WTC11 (cell line): ENCODE measurements around the gene ABHD10. TPM values are rescaled to one million over a fixed set of nuclear protein-coding genes. Genes with fewer than 3 reads are reported as not detected.
A peak's percentile ranks its signal among the peaks of the same experiment; 100 is the strongest.
"Not testable (repeated sequence)": the region's sequence is repeated elsewhere in the genome, so short reads cannot be mapped to it uniquely, and the experiment has no call there.

ENCODE experiments used
- ATAC-seq: fragments of 200-7000 bp; cut with Tn5 transposase; 2 replicates; pipeline ENCODE4 v1.10.0; 2021; ENCODE audit warnings: mild to moderate bottlenecking, moderate library complexity
- CTCF ChIA-PET: fragments of 300-600 bp; sonication (Branson Sonifier 250); formaldehyde crosslinking; loops from one replicate; lab custom pipeline; 2021; ENCODE audit warnings: antibody characterized with exemption; lab: Charles Lee
- POLR2A ChIA-PET: fragments of 350-600 bp; sonication (Branson Sonifier 250); formaldehyde crosslinking; loops from one replicate; lab custom pipeline; 2021; ENCODE audit warnings: antibody characterized with exemption; lab: Charles Lee
- DNase-seq: peaks from one replicate; pipeline ENCODE4 v3.0.0; 2021; ENCODE audit warnings: low spot score
- H3K27ac Mint-ChIP-seq: 2 replicates; pipeline ENCODE4 v1.8.0; 2021; ENCODE audit warnings: mixed read lengths
- H3K27me3 Mint-ChIP-seq: 2 replicates; pipeline ENCODE4 v1.8.0; 2021; ENCODE audit warnings: low read depth, mild to moderate bottlenecking, moderate library complexity, mixed read lengths
- H3K36me3 Mint-ChIP-seq: 2 replicates; pipeline ENCODE4 v1.8.0; 2021; ENCODE audit warnings: mixed read lengths
- H3K4me1 Mint-ChIP-seq: 2 replicates; pipeline ENCODE4 v1.8.0; 2022; ENCODE audit warnings: mixed read lengths
- H3K4me3 Mint-ChIP-seq: 2 replicates; pipeline ENCODE4 v1.8.0; 2021; ENCODE audit warnings: mild to moderate bottlenecking, moderate library complexity, mixed read lengths
- H3K9me3 Mint-ChIP-seq: 2 replicates; pipeline ENCODE4 v1.8.0; 2021; ENCODE audit warnings: mixed read lengths
- EMX1 ChIP-seq: fragments of 250-450 bp; sonication (Bioruptor Pico); IDR thresholded peaks from 2 replicates; pipeline ENCODE4 v1.8.0; 2021; ENCODE audit warnings: mild to moderate bottlenecking
- ESRRA ChIP-seq: sonication (generic); formaldehyde crosslinking; IDR thresholded peaks from 2 replicates; pipeline ENCODE4 v1.8.1; 2022; ENCODE audit warnings: mild to moderate bottlenecking, missing genetic modification reagents, borderline replicate concordance
- IRF2 ChIP-seq: sonication (generic); formaldehyde crosslinking; IDR thresholded peaks from 2 replicates; pipeline ENCODE4 v1.8.0; 2022; ENCODE audit warnings: low read depth, missing genetic modification reagents, borderline replicate concordance
- JAZF1 ChIP-seq: fragments of 250-450 bp; sonication (Bioruptor Pico); IDR thresholded peaks from 2 replicates; pipeline ENCODE4 v1.9.0; 2021; ENCODE audit warnings: moderate library complexity, mild to moderate bottlenecking, inconsistent platforms
- JUN ChIP-seq: sonication (generic); formaldehyde crosslinking; IDR thresholded peaks from 2 replicates; pipeline ENCODE4 v1.8.0; 2023; ENCODE audit warnings: mild to moderate bottlenecking, missing genetic modification reagents
- OVOL2 ChIP-seq: fragments of 250-450 bp; sonication (Bioruptor Pico); IDR thresholded peaks from 2 replicates; pipeline ENCODE4 v1.9.0; 2021; ENCODE audit warnings: mild to moderate bottlenecking, borderline replicate concordance
- SMAD3 ChIP-seq: sonication (generic); formaldehyde crosslinking; IDR thresholded peaks from 2 replicates; pipeline ENCODE4 v1.8.0; 2022; ENCODE audit warnings: missing genetic modification reagents, mild to moderate bottlenecking, borderline replicate concordance
- SOX15 ChIP-seq: fragments of 250-450 bp; sonication (Bioruptor Pico); IDR thresholded peaks from 2 replicates; pipeline ENCODE4 v1.9.0; 2021; ENCODE audit warnings: mild to moderate bottlenecking
- TEAD4 ChIP-seq: sonication (generic); formaldehyde crosslinking; IDR thresholded peaks from 2 replicates; pipeline ENCODE4 v1.8.0; 2022; ENCODE audit warnings: mild to moderate bottlenecking, missing genetic modification reagents
- TP53 ChIP-seq: sonication (generic); formaldehyde crosslinking; IDR thresholded peaks from 2 replicates; pipeline ENCODE4 v1.8.1; 2023; ENCODE audit warnings: mild to moderate bottlenecking, missing genetic modification reagents
- ZBTB21 ChIP-seq: sonication (generic); formaldehyde crosslinking; IDR thresholded peaks from 2 replicates; pipeline ENCODE4 v1.8.1; 2023; ENCODE audit warnings: mild to moderate bottlenecking, missing genetic modification reagents, borderline replicate concordance
- ZNF671 ChIP-seq: fragments of 250-450 bp; sonication (Bioruptor Pico); IDR thresholded peaks from 2 replicates; pipeline ENCODE4 v1.8.0; 2021; ENCODE audit warnings: mild to moderate bottlenecking
- total RNA-seq: library from RNA; stranded (reverse); gene quantifications from 3 replicates; pipeline ENCODE4 v1.2.3, GENCODE V29; 2021
- TF ChIP-seq, protein P1 (sequence below): fragments of 250-450 bp; sonication (Bioruptor Pico); IDR thresholded peaks from 2 replicates; pipeline ENCODE4 v1.9.0; 2021; ENCODE audit warnings: mild to moderate bottlenecking
- TF ChIP-seq, protein P2 (sequence below): fragments of 250-450 bp; sonication (Bioruptor Pico); IDR thresholded peaks from 2 replicates; pipeline ENCODE4 v1.9.0; 2021; ENCODE audit warnings: moderate library complexity, mild to moderate bottlenecking, inconsistent platforms, borderline replicate concordance
- TF ChIP-seq, protein P3 (sequence below): sonication (generic); formaldehyde crosslinking; IDR thresholded peaks from 2 replicates; pipeline ENCODE4 v1.8.0; 2022; ENCODE audit warnings: mild to moderate bottlenecking, missing genetic modification reagents
- TF ChIP-seq, protein P4 (sequence below): sonication (generic); formaldehyde crosslinking; IDR thresholded peaks from 2 replicates; pipeline ENCODE4 v1.8.0; 2023; ENCODE audit warnings: missing genetic modification reagents
- TF ChIP-seq, protein P5 (sequence below): sonication (generic); formaldehyde crosslinking; IDR thresholded peaks from 2 replicates; pipeline ENCODE4 v1.8.0; 2023; ENCODE audit warnings: missing genetic modification reagents, mild to moderate bottlenecking, borderline replicate concordance
- TF ChIP-seq, protein P6 (sequence below): sonication (generic); formaldehyde crosslinking; IDR thresholded peaks from 2 replicates; pipeline ENCODE4 v1.8.0; 2022; ENCODE audit warnings: mild to moderate bottlenecking, missing genetic modification reagents
- TF ChIP-seq, protein P7 (sequence below): sonication (generic); formaldehyde crosslinking; IDR thresholded peaks from 2 replicates; pipeline ENCODE4 v1.8.1; 2022; ENCODE audit warnings: missing genetic modification reagents, borderline replicate concordance

Gene ABHD10
- total RNA-seq, 1 experiment from 2014 or later, result 27.6 TPM

DNA sequence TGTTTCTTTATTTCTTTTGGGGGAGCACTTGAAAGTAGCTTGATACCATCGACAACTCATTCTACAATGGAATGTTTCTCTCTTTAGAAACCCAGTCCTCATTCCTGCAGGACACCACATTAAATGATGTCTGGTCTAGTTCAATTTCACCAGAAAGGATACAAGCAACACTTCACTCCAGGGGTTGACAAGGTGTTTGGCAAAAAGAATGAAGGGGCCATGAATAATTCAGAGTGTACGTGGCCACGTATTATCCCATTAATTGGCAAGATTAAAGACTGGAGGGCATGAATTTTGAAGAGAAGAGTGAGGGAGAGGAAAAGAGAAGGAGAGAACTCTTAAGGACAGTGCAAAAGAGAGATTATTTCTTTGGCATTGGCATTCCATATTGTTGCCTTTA, 56.4 kb downstream of the ABHD10 start:
- Mint-ChIP-seq H3K4me3 (no peak overlapping the region), H3K36me3 (peaks cover 43% of the 10 kb centered on the region)
- CTCF ChIA-PET, result interaction anchor here (2.7 kb wide), 1 partner anchor 22 kb away, joined by 14 read pairs; no protein-coding TSS in a partner anchor
- DNase-seq, result no peak
- TF ChIP-seq EMX1 (CRISPR knock-in tag), result no peak
- no peak for TF ChIP-seq ZNF671 (CRISPR knock-in tag)
- no peak for TF ChIP-seq SOX15
- TF ChIP-seq, protein P1, sequence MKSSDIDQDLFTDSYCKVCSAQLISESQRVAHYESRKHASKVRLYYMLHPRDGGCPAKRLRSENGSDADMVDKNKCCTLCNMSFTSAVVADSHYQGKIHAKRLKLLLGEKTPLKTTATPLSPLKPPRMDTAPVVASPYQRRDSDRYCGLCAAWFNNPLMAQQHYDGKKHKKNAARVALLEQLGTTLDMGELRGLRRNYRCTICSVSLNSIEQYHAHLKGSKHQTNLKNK (CRISPR knock-in tag), result no peak
- TF ChIP-seq, protein P2, sequence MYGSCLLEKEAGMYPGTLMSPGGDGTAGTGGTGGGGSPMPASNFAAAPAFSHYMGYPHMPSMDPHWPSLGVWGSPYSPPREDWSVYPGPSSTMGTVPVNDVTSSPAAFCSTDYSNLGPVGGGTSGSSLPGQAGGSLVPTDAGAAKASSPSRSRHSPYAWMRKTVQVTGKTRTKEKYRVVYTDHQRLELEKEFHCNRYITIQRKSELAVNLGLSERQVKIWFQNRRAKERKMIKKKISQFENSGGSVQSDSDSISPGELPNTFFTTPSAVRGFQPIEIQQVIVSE (CRISPR knock-in tag), result no peak
- no peak for TF ChIP-seq ZBTB21 (CRISPR knock-in tag)
- TF ChIP-seq JUN, result no peak
- TF ChIP-seq, protein P3, sequence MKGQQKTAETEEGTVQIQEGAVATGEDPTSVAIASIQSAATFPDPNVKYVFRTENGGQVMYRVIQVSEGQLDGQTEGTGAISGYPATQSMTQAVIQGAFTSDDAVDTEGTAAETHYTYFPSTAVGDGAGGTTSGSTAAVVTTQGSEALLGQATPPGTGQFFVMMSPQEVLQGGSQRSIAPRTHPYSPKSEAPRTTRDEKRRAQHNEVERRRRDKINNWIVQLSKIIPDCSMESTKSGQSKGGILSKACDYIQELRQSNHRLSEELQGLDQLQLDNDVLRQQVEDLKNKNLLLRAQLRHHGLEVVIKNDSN, result no peak
- TF ChIP-seq JAZF1 (CRISPR knock-in tag), result no peak
- no peak for TF ChIP-seq TP53 (CRISPR knock-in tag)
- TF ChIP-seq TEAD4 (CRISPR knock-in tag), result no peak
- TF ChIP-seq OVOL2, result no peak
- TF ChIP-seq, all 79 proteins: peak for 0
- Mint-ChIP-seq H3K27me3 (no peaks in the 10 kb centered on the region), H3K4me1 (peaks cover 8% of the 10 kb centered on the region), H3K27ac (no peak overlapping the region), H3K9me3 (peaks cover 55% of the 10 kb centered on the region)
- POLR2A ChIA-PET, result no interaction called here
- ATAC-seq, result no peak

DNA sequence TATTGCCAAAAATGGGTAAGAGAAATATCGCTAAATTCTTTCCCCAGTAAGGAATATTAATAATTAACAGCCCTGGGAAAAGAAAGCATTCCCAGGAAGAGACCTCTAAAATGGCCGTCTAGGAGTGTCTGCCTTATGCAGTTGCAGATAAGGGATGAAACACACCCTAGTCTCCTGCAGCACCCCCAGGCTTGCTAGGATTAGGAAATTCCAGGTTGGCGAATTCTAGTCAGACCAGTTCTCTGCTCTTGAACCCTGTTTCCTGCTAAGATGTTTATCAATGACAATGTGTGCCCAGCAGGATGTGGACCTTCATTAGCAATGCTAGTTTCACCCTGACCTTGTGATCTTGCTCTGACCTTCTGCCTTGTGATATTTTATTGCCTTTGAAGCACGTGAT, 58.4 kb downstream of the ABHD10 start:
- POLR2A ChIA-PET, H3K27me3 Mint-ChIP-seq, ATAC-seq, H3K4me3 Mint-ChIP-seq, DNase-seq, CTCF ChIA-PET: not testable (repeated sequence)
- Mint-ChIP-seq H3K27ac (peak overlapping the region; percentile 5; the same call in 1 of the 2 replicates), H3K4me1 (peaks cover 27% of the 10 kb centered on the region), H3K9me3 (peaks cover 49% of the 10 kb centered on the region), H3K36me3 (peaks cover 41% of the 10 kb centered on the region)
- 0 out of 2 replicates have a peak, but pooled peaks have one; percentile 28 for TF ChIP-seq ESRRA (CRISPR knock-in tag)

DNA sequence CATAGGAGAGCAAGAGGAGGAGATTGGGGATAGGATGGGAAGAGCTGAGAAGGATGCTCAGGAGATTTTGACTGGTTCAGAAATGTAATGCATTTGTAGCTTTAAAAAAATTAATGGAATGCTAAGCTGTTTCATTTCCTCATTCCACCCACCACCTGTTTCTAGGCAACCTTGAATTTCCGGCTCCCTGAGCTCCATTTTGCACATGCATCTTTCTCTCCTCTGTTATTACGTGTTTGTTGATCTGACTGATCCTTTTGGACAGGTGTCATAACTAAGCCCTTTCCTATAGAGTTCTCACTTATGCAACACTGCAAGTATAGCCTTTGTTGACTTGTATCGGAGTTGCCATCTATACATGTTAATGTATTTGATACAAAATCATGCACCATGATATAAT, 60.0 kb downstream of the ABHD10 start:
- no peak overlapping the region for H3K4me3 Mint-ChIP-seq
- ChIA-PET POLR2A (no interaction called here), CTCF (interaction anchor here (1.5 kb wide), 1 partner anchor 25 kb away, joined by 3 read pairs; no protein-coding TSS in a partner anchor)
- H3K36me3 Mint-ChIP-seq, result peaks cover 33% of the 10 kb centered on the region
- H3K4me1 Mint-ChIP-seq, result peaks cover 27% of the 10 kb centered on the region
- no peaks in the 10 kb centered on the region for H3K27me3 Mint-ChIP-seq
- no peak for ATAC-seq
- H3K27ac Mint-ChIP-seq, result no peak overlapping the region
- peaks cover 36% of the 10 kb centered on the region for H3K9me3 Mint-ChIP-seq
- TF ChIP-seq, protein P1 (CRISPR knock-in tag), result no peak
- no peak for TF ChIP-seq JAZF1 (CRISPR knock-in tag)
- no peak for TF ChIP-seq SOX15
- TF ChIP-seq IRF2 (CRISPR knock-in tag), result no peak
- no peak for TF ChIP-seq SMAD3
- TF ChIP-seq, protein P4, sequence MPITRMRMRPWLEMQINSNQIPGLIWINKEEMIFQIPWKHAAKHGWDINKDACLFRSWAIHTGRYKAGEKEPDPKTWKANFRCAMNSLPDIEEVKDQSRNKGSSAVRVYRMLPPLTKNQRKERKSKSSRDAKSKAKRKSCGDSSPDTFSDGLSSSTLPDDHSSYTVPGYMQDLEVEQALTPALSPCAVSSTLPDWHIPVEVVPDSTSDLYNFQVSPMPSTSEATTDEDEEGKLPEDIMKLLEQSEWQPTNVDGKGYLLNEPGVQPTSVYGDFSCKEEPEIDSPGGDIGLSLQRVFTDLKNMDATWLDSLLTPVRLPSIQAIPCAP (CRISPR knock-in tag), result no peak
- no peak for TF ChIP-seq ESRRA (CRISPR knock-in tag)
- TF ChIP-seq, protein P5, sequence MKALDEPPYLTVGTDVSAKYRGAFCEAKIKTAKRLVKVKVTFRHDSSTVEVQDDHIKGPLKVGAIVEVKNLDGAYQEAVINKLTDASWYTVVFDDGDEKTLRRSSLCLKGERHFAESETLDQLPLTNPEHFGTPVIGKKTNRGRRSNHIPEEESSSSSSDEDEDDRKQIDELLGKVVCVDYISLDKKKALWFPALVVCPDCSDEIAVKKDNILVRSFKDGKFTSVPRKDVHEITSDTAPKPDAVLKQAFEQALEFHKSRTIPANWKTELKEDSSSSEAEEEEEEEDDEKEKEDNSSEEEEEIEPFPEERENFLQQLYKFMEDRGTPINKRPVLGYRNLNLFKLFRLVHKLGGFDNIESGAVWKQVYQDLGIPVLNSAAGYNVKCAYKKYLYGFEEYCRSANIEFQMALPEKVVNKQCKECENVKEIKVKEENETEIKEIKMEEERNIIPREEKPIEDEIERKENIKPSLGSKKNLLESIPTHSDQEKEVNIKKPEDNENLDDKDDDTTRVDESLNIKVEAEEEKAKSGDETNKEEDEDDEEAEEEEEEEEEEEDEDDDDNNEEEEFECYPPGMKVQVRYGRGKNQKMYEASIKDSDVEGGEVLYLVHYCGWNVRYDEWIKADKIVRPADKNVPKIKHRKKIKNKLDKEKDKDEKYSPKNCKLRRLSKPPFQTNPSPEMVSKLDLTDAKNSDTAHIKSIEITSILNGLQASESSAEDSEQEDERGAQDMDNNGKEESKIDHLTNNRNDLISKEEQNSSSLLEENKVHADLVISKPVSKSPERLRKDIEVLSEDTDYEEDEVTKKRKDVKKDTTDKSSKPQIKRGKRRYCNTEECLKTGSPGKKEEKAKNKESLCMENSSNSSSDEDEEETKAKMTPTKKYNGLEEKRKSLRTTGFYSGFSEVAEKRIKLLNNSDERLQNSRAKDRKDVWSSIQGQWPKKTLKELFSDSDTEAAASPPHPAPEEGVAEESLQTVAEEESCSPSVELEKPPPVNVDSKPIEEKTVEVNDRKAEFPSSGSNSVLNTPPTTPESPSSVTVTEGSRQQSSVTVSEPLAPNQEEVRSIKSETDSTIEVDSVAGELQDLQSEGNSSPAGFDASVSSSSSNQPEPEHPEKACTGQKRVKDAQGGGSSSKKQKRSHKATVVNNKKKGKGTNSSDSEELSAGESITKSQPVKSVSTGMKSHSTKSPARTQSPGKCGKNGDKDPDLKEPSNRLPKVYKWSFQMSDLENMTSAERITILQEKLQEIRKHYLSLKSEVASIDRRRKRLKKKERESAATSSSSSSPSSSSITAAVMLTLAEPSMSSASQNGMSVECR (CRISPR knock-in tag), result no peak
- TF ChIP-seq, protein P6, sequence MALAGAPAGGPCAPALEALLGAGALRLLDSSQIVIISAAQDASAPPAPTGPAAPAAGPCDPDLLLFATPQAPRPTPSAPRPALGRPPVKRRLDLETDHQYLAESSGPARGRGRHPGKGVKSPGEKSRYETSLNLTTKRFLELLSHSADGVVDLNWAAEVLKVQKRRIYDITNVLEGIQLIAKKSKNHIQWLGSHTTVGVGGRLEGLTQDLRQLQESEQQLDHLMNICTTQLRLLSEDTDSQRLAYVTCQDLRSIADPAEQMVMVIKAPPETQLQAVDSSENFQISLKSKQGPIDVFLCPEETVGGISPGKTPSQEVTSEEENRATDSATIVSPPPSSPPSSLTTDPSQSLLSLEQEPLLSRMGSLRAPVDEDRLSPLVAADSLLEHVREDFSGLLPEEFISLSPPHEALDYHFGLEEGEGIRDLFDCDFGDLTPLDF, result no peak
- TF ChIP-seq, protein P7, sequence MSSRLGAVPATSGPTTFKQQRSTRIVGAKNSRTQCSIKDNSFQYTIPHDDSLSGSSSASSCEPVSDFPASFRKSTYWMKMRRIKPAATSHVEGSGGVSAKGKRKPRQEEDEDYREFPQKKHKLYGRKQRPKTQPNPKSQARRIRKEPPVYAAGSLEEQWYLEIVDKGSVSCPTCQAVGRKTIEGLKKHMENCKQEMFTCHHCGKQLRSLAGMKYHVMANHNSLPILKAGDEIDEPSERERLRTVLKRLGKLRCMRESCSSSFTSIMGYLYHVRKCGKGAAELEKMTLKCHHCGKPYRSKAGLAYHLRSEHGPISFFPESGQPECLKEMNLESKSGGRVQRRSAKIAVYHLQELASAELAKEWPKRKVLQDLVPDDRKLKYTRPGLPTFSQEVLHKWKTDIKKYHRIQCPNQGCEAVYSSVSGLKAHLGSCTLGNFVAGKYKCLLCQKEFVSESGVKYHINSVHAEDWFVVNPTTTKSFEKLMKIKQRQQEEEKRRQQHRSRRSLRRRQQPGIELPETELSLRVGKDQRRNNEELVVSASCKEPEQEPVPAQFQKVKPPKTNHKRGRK, result no peak
- TF ChIP-seq ZBTB21 (CRISPR knock-in tag), result no peak
- DNase-seq, result no peak
